Upper lobe of left lung (tissue), 6 donors: ENCODE results near the gene NEURL2. TPM values are rescaled to one million over a fixed set of nuclear protein-coding genes. Genes with fewer than 3 reads are reported as not detected.

ENCODE experiments used
- ATAC-seq, 2 donors: fragments of 200-7000 bp; cut with Tn5 transposase; one replicate each; pipeline ENCODE4 v1.9.1; 2022; ENCODE audit warnings: mild to moderate bottlenecking in 2 of 2, moderate library complexity in 2 of 2; ENCODE audit not compliant: low FRiP score in 2 of 2
- DNase-seq, 2 donors: peaks; one replicate each; pipeline ENCODE4 v3.0.0-alpha.2; 2019 to 2020
- H3K27ac ChIP-seq, 4 donors: fragments of 200-600 bp; sonication (generic); one replicate each; pipeline ENCODE4 v1.5.1; 2016 to 2019
- H3K27me3 ChIP-seq, 4 donors: fragments of 200-600 bp; sonication (generic); one replicate each; pipeline ENCODE4 v1.5.1; 2017 to 2019
- H3K36me3 ChIP-seq, 4 donors: fragments of 200-600 bp; sonication (generic); one replicate each; pipeline ENCODE4 v1.5.1; 2016 to 2019
- H3K4me1 ChIP-seq, 4 donors: fragments of 200-600 bp; sonication (generic); one replicate each; pipeline ENCODE4 v1.5.1; 2018 to 2019
- H3K4me3 ChIP-seq, 4 donors: fragments of 200-600 bp; sonication (generic); one replicate each; pipeline ENCODE4 v1.5.1; 2017 to 2019; ENCODE audit warnings: mild to moderate bottlenecking in 2 of 4, moderate library complexity in 1 of 4
- H3K9me3 ChIP-seq, 4 donors: fragments of 200-600 bp; sonication (generic); one replicate each; pipeline ENCODE4 v1.5.1; 2018 to 2019
- CTCF ChIP-seq, 6 experiments: fragments of 450-650 bp in 4 of 6; fragments of 200-600 bp in 2 of 6; sonication (generic) in 2 of 6; IDR thresholded peaks; one replicate each; pipeline ENCODE4 v1.5.1; 2016 to 2019; ENCODE audit warnings: antibody characterized with exemption in 6 of 6
- EP300 ChIP-seq, 4 donors: sonication (generic); formaldehyde crosslinking; IDR thresholded peaks; one replicate each; pipeline ENCODE4 v1.5.1; 2017; ENCODE audit warnings: antibody characterized with exemption in 4 of 4, control low read depth in 2 of 4
- POLR2A ChIP-seq, 4 donors: fragments of 450-650 bp; IDR thresholded peaks; one replicate each; pipeline ENCODE4 v1.5.1; 2016 to 2017; ENCODE audit warnings: antibody characterized with exemption in 4 of 4, mild to moderate bottlenecking in 2 of 4
- POLR2AphosphoS5 ChIP-seq, 2 donors: sonication (generic); formaldehyde crosslinking; IDR thresholded peaks; one replicate each; pipeline ENCODE4 v1.5.1; 2017; ENCODE audit warnings: antibody characterized with exemption in 2 of 2
- WGBS, 2 donors: methylation state at CpG; one replicate each; pipeline ENCODE4 v1.1.5; 2017 to 2018; 5-methylcytosine and 5-hydroxymethylcytosine counted together
- total RNA-seq, 6 donors: library from RNA; depleted of rRNA in 4 of 6; stranded (reverse); fragments of >200 nt in 4 of 6; gene quantifications; one replicate each; pipeline versions ENCODE4 v1.1.0 to v1.2.1, GENCODE V29; 2016 to 2021
- donor health status: DM: no; HTN: no; CAD: no; lungs with moderate emphysema.
- donor health status: DM: no; HTN: yes; CAD: no; lungs with severe emphysema.

The NEURL2 gene
- total RNA-seq, 6 donors from 2014 or later, result 3.9 to 31.4 (median 5.5) TPM

GRCh38 chr20:45861221-45862075 lies 29.6 kb downstream of the NEURL2 start:
- H3K9me3 ChIP-seq, result no peaks in the 10 kb centered on the region
- ATAC-seq (no peak), DNase-seq (no peak)
- TF ChIP-seq POLR2A (IDR thresholded peaks at IDR 0.05) (no peak), POLR2AphosphoS5 (IDR thresholded peaks at IDR 0.05) (no peak)
- no peaks in the 10 kb centered on the region for H3K27me3 ChIP-seq
- H3K4me1 ChIP-seq, result peaks cover 9 to 19% (median 12%) of the 10 kb centered on the region in 4 donors
- H3K27ac ChIP-seq, result no peak overlapping the region
- no peak overlapping the region for H3K4me3 ChIP-seq
- WGBS, 2 donors, result 93 to 94% methylated on average over 7 of the region's 7 CpGs
- no peaks in the 10 kb centered on the region for H3K36me3 ChIP-seq

- H3K27ac ChIP-seq, result no peak overlapping the region
- DNase-seq, result no peak
These were observed 30.3 kb downstream of the NEURL2 start for GRCh38 chr20:45860560-45861220.

GRCh38 chr20:45859916-45860315 lies 31.1 kb downstream of the NEURL2 start:
- peaks cover 24 to 34% (median 27%) of the 10 kb centered on the region in 4 donors for H3K4me1 ChIP-seq
- no peaks in the 10 kb centered on the region for H3K9me3 ChIP-seq
- no peak for DNase-seq
- H3K4me3 ChIP-seq, result no peak overlapping the region
- ATAC-seq, result no peak
- 90 to 97% methylated on average over 5 of the region's 5 CpGs for WGBS, 2 donors
- no peak overlapping the region for H3K27ac ChIP-seq
- H3K27me3 ChIP-seq, result no peaks in the 10 kb centered on the region
- no peak for TF ChIP-seq CTCF (IDR thresholded peaks at IDR 0.05)
- TF ChIP-seq POLR2AphosphoS5 (IDR thresholded peaks at IDR 0.05), result no peak
- TF ChIP-seq EP300 (IDR thresholded peaks at IDR 0.05), result no peak
- no peak for TF ChIP-seq POLR2A (IDR thresholded peaks at IDR 0.05)
- peaks cover 0 to 2% (median 0%) of the 10 kb centered on the region in 4 donors for H3K36me3 ChIP-seq

More at GRCh38 chr20:45860560-45861220, 30.3 kb downstream of the NEURL2 start:
- H3K9me3 ChIP-seq, result no peaks in the 10 kb centered on the region
- TF ChIP-seq POLR2AphosphoS5 (IDR thresholded peaks at IDR 0.05) (no peak), EP300 (IDR thresholded peaks at IDR 0.05) (no peak), POLR2A (IDR thresholded peaks at IDR 0.05) (no peak), CTCF (IDR thresholded peaks at IDR 0.05) (no peak)
- H3K36me3 ChIP-seq, result no peaks in the 10 kb centered on the region
- peaks cover 16 to 26% (median 19%) of the 10 kb centered on the region in 4 donors for H3K4me1 ChIP-seq
- WGBS, 2 donors, result 72 to 75% methylated on average over 7 of the region's 7 CpGs
- no peak for ATAC-seq
- no peak overlapping the region for H3K4me3 ChIP-seq
- no peaks in the 10 kb centered on the region for H3K27me3 ChIP-seq

GRCh38 chr20:45857882-45858216 lies 33.2 kb downstream of the NEURL2 start:
- Histone ChIP-seq H3K36me3 (peaks cover 0 to 18% (median 5%) of the 10 kb centered on the region in 4 donors), H3K9me3 (no peaks in the 10 kb centered on the region), H3K4me1 (peaks cover 29 to 40% (median 33%) of the 10 kb centered on the region in 4 donors), H3K27me3 (no peaks in the 10 kb centered on the region), H3K4me3 (peak overlapping the region; percentile 51 to 81 (median 61)), H3K27ac (peak overlapping the region; percentile 72 to 92 (median 90))
- DNase-seq (no peak), ATAC-seq (peak; percentile 3 to 8)
- TF ChIP-seq EP300 (IDR thresholded peaks at IDR 0.05), result no peak
- TF ChIP-seq POLR2AphosphoS5 (IDR thresholded peaks at IDR 0.05), result no peak
- no peak for TF ChIP-seq CTCF (IDR thresholded peaks at IDR 0.05)
- TF ChIP-seq POLR2A (IDR thresholded peaks at IDR 0.05), result no peak
- WGBS, 2 donors, result 13 to 19% methylated on average over 7 to 8 of the region's 13 CpGs
